ENCODE data around the gene CDH4. TPM values are rescaled to one million over a fixed set of nuclear protein-coding genes. Genes with fewer than 3 reads are reported as not detected.

Gene CDH4
- total and polyA plus RNA-seq, 8 donors: under 0.01 to 2.2 (median 0.11) TPM; not detected in 2

DNA sequence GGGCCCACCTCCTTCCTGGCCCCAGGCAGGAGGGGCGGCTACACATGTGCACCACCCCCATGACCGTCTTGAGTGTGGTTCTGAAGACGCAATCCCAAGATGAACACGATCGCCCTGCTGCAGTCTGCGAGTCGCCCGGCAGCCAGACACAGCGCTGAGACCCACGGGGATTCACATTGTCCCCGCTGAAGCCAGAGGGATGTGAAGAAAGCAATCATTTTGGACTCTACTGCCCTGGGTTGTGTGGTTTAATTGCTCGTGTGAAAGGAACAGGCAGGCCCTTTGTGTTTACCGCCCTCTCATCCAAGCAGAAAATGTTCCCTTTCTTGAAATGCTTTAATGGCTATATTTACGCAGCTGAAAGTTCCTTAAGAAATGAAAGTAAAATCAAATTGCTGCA lies 534.2 kb downstream of the CDH4 start:
- no peak for TF ChIP-seq POLR2AphosphoS5 (IDR thresholded peaks at IDR 0.05)
- no peak for TF ChIP-seq EP300 (IDR thresholded peaks at IDR 0.05)
- no peak for TF ChIP-seq POLR2A (IDR thresholded peaks at IDR 0.05)
- TF ChIP-seq CTCF (IDR thresholded peaks at IDR 0.05): no peak
- no peaks in the 10 kb centered on the region for H3K36me3 ChIP-seq
- intact Hi-C loops (cut with DNase I; ENCODE audit: low total_unique reads): no loop called here
- H3K27ac ChIP-seq: no peak overlapping the region
- DNase-seq: no peak
- peaks cover 0 to 31% (median 8%) of the 10 kb centered on the region in 3 donors for H3K27me3 ChIP-seq
- H3K9me3 ChIP-seq: peaks cover 0 to 16% (median 13%) of the 10 kb centered on the region in 4 donors
- no peak overlapping the region for H3K4me3 ChIP-seq
- 59 to 85% (median 80%) methylated on average over 5 to 14 of the region's 14 CpGs for WGBS, 5 donors
- H3K4me1 ChIP-seq: no peaks in the 10 kb centered on the region

DNA sequence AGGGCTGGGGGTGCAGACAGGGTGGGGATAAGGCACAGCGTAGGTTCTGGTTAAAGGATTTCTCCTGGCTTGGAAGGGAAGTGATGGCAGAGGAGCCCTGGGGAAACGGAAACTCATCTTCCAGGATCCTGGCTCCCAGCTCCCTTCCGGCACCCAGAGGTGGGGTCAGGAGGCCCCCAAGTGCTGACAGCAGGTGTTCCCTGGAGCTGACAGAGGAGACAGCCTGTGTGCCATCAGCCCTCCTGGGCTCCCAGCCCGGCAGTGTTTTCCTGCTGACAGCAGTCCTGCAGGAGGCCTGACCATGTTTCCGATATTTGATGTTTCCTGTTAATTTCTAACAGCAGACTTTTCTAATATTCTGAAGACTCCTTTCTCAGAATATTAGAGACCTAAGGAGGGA lies 536.3 kb downstream of the CDH4 start:
- Histone ChIP-seq H3K36me3 (no peaks in the 10 kb centered on the region), H3K4me1 (no peaks in the 10 kb centered on the region), H3K4me3 (no peak overlapping the region), H3K27me3 (peaks cover 0 to 46% (median 8%) of the 10 kb centered on the region in 3 donors), H3K27ac (no peak overlapping the region), H3K9me3 (no peaks in the 10 kb centered on the region)
- no peak for DNase-seq
- TF ChIP-seq POLR2A (IDR thresholded peaks at IDR 0.05): no peak
- no peak for TF ChIP-seq EP300 (IDR thresholded peaks at IDR 0.05)
- TF ChIP-seq POLR2AphosphoS5 (IDR thresholded peaks at IDR 0.05): no peak
- TF ChIP-seq CTCF (IDR thresholded peaks at IDR 0.05): no peak
- intact Hi-C loops (cut with DNase I; ENCODE audit: low total_unique reads): no loop called here
- 47 to 71% (median 54%) methylated on average over 5 of the region's 5 CpGs for WGBS, 5 donors

GRCh38 chr20:61789329-61789728 lies 537.3 kb downstream of the CDH4 start:
- no peak for TF ChIP-seq CTCF (IDR thresholded peaks at IDR 0.05)
- no peak for TF ChIP-seq EP300 (IDR thresholded peaks at IDR 0.05)
- no peak for TF ChIP-seq POLR2A (IDR thresholded peaks at IDR 0.05)
- no peak for TF ChIP-seq POLR2AphosphoS5 (IDR thresholded peaks at IDR 0.05)
- Histone ChIP-seq H3K27me3 (peaks cover 0 to 51% (median 8%) of the 10 kb centered on the region in 3 donors), H3K9me3 (no peaks in the 10 kb centered on the region), H3K4me1 (no peaks in the 10 kb centered on the region), H3K4me3 (no peak overlapping the region), H3K36me3 (no peaks in the 10 kb centered on the region), H3K27ac (no peak overlapping the region)
- WGBS, 5 donors: 48 to 64% (median 60%) methylated on average over 10 of the region's 10 CpGs
- intact Hi-C loops (cut with DNase I; ENCODE audit: low total_unique reads): no loop called here
- DNase-seq: no peak

DNA sequence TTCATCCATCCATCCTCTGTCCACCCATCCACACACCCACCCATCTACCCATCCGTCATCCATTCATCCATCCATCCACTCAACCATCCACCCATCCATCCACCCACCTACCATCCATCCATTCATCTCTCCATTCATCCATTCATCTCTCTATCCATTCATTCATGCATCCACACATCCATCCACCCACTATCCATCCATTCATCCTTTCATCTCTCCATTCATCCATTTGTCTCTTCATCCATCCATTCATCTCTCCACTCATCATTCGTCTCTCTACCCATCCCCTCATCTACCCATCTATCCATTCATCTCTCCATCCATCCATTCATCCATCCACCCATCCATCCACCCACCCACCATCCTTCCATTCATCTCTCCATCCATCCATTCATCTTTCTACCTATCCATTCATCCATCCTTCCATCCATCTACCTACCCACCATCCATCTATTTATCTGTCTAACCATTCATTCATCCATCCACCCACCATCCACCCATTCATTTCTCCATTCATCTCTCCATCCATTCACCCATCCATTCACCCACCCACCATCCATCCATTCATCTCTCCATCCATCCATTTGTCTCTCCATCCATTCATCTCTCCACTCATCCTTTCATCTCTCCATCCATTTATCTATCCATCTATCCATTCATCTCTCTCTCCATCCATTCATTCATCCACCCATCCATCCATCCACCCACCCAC lies 538.2 kb downstream of the CDH4 start:
- peaks cover 0 to 50% (median 3%) of the 10 kb centered on the region in 3 donors for H3K27me3 ChIP-seq
- no peak for DNase-seq
- no peaks in the 10 kb centered on the region for H3K9me3 ChIP-seq
- intact Hi-C loops (cut with DNase I; ENCODE audit: low total_unique reads): no loop called here
- 88 to 93% (median 90%) methylated on average over 2 of the region's 2 CpGs for WGBS, 5 donors
- H3K36me3 ChIP-seq: no peaks in the 10 kb centered on the region
- no peak overlapping the region for H3K4me3 ChIP-seq
- TF ChIP-seq POLR2A (IDR thresholded peaks at IDR 0.05): no peak
- no peak for TF ChIP-seq POLR2AphosphoS5 (IDR thresholded peaks at IDR 0.05)
- TF ChIP-seq EP300 (IDR thresholded peaks at IDR 0.05): no peak
- no peak for TF ChIP-seq CTCF (IDR thresholded peaks at IDR 0.05)
- H3K4me1 ChIP-seq: no peaks in the 10 kb centered on the region
- H3K27ac ChIP-seq: no peak overlapping the region
